ENCODE results near the gene RNF10. TPM values are rescaled to one million over a fixed set of nuclear protein-coding genes. Genes with fewer than 3 reads are reported as not detected.

Gene RNF10
- total RNA-seq, 2 experiments from 2014 or later: 441 to 446 TPM

DNA sequence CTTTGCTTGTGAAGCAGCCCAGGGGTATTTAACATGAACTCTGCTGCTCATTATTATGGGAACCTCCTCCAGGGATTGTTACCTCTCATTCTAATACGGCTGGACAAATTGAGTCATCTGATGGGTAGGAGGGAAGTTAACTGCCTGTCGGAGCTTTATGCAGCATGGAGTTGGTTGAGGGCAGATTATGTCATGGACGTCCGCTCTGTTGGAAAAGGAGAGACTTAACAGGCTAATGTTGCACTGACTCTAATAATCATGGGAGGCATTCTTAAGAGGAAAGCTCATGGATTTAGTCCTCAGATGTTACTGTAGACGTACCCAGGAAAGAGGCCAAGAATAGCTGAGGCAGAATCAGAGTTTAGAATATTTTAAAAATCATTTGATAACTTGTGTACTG lies 37.1 kb downstream of the RNF10 start:
- H3K36me3 Mint-ChIP-seq (ENCODE audit: low read depth): peaks cover 96% of the 10 kb centered on the region
- Histone ChIP-seq H3K27me3 (ENCODE audit: control insufficient read depth in 1 of 2, insufficient read depth in 2 of 2, low read length in 2 of 2) (no peaks in the 10 kb centered on the region), H3K4me3 (ENCODE audit: low read length) (no peak overlapping the region), H3K9me3 (ENCODE audit: control insufficient read depth in 1 of 2, insufficient read depth in 1 of 2, low read length in 2 of 2) (no peaks in the 10 kb centered on the region), H3K36me3 (ENCODE audit: insufficient read depth, low read length) (peaks cover 93% of the 10 kb centered on the region), H3K27ac (ENCODE audit: low read depth in 1 of 2, low read length in 2 of 2) (no peak overlapping the region), H3K4me1 (ENCODE audit: insufficient read depth, low read length) (no peaks in the 10 kb centered on the region)
- no peak for ATAC-seq (ENCODE audit: poor library complexity)
- H3K27ac Mint-ChIP-seq: peak overlapping the region; percentile 36
- H3K9me3 Mint-ChIP-seq: no peaks in the 10 kb centered on the region
- H3K27me3 Mint-ChIP-seq: no peaks in the 10 kb centered on the region
- intact Hi-C loops (cut with DNase I, micrococcal nuclease): no loop called here
- no peaks in the 10 kb centered on the region for H3K4me1 Mint-ChIP-seq (ENCODE audit: low read depth)
- no peak for DNase-seq
- POLR2A ChIA-PET: interaction anchor here (1.4 to 2.1 kb wide), 2 partner anchors 10 kb away, joined by 7 to 8 read pairs; partner anchors contain the start of gene POP5
- CTCF ChIA-PET: interaction anchor here (1.2 kb wide), 1 partner anchor 12 kb away, joined by 4 read pairs; no protein-coding TSS in a partner anchor
- no peak overlapping the region for H3K4me3 Mint-ChIP-seq
- TF ChIP-seq, protein P1, sequence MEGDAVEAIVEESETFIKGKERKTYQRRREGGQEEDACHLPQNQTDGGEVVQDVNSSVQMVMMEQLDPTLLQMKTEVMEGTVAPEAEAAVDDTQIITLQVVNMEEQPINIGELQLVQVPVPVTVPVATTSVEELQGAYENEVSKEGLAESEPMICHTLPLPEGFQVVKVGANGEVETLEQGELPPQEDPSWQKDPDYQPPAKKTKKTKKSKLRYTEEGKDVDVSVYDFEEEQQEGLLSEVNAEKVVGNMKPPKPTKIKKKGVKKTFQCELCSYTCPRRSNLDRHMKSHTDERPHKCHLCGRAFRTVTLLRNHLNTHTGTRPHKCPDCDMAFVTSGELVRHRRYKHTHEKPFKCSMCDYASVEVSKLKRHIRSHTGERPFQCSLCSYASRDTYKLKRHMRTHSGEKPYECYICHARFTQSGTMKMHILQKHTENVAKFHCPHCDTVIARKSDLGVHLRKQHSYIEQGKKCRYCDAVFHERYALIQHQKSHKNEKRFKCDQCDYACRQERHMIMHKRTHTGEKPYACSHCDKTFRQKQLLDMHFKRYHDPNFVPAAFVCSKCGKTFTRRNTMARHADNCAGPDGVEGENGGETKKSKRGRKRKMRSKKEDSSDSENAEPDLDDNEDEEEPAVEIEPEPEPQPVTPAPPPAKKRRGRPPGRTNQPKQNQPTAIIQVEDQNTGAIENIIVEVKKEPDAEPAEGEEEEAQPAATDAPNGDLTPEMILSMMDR (IDR thresholded peaks at IDR 0.05): no peak

DNA sequence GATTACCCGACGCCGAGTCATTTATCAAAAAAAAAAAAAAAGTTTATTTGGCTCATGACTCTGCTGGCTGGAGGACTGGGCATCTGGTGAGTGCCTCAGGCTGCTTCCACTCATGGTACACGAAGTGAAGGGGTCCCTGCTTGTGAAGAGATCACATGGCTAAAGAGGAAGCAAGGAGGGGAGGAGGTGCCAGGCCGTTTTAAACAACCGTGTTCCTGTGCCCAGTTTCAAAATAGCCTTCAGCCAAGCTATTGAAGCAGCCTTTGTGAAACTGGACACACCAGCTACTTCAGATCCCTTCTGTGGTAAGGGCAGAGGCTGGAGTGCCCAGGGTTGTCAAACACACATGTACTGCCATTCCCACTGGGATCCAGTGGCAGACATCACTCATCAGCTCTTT lies 39.4 kb downstream of the RNF10 start:
- no peak for ATAC-seq (ENCODE audit: poor library complexity)
- intact Hi-C loops (cut with DNase I, micrococcal nuclease): no loop called here
- TF ChIP-seq, protein P1 (IDR thresholded peaks at IDR 0.05): no peak
- H3K9me3 ChIP-seq (ENCODE audit: control insufficient read depth in 1 of 2, insufficient read depth in 1 of 2, low read length in 2 of 2): no peaks in the 10 kb centered on the region
- DNase-seq: no peak
- H3K27ac ChIP-seq (ENCODE audit: low read depth in 1 of 2, low read length in 2 of 2): no peak overlapping the region
- peaks cover 98% of the 10 kb centered on the region for H3K36me3 Mint-ChIP-seq (ENCODE audit: low read depth)
- no peak overlapping the region for H3K4me3 Mint-ChIP-seq
- no peaks in the 10 kb centered on the region for H3K4me1 Mint-ChIP-seq (ENCODE audit: low read depth)
- ChIA-PET POLR2A (no interaction called here), CTCF (no interaction called here)
- no peak overlapping the region for H3K27ac Mint-ChIP-seq
- no peaks in the 10 kb centered on the region for H3K4me1 ChIP-seq (ENCODE audit: insufficient read depth, low read length)
- H3K36me3 ChIP-seq (ENCODE audit: insufficient read depth, low read length): peaks cover 91% of the 10 kb centered on the region
- no peaks in the 10 kb centered on the region for H3K9me3 Mint-ChIP-seq
- H3K27me3 Mint-ChIP-seq: no peaks in the 10 kb centered on the region
- H3K4me3 ChIP-seq (ENCODE audit: low read length): no peak overlapping the region
- no peaks in the 10 kb centered on the region for H3K27me3 ChIP-seq (ENCODE audit: control insufficient read depth in 1 of 2, insufficient read depth in 2 of 2, low read length in 2 of 2)

DNA sequence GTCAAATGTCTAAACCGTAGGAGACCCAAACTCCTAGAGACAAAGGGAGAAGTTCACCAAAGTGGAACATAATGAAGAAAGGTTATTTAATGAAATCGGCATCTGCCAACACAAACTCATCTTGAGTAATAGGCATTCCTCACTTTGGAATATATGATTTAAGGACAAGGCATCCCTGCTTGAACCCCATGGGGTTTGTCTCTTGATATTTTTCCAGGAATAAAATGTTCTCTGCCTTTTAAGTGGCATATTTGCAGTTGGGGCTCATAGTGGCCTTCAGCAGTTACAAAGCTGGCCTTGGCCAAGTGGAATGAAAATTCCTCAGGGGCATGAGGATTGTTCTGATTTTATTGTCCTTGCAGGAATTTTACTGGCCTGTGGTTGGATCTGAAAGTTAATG lies 40.0 kb downstream of the RNF10 start:
- Histone ChIP-seq H3K27ac (ENCODE audit: low read depth in 1 of 2, low read length in 2 of 2) (no peak overlapping the region), H3K4me3 (ENCODE audit: low read length) (no peak overlapping the region), H3K4me1 (ENCODE audit: insufficient read depth, low read length) (no peaks in the 10 kb centered on the region), H3K36me3 (ENCODE audit: insufficient read depth, low read length) (peaks cover 91% of the 10 kb centered on the region), H3K9me3 (ENCODE audit: control insufficient read depth in 1 of 2, insufficient read depth in 1 of 2, low read length in 2 of 2) (no peaks in the 10 kb centered on the region), H3K27me3 (ENCODE audit: control insufficient read depth in 1 of 2, insufficient read depth in 2 of 2, low read length in 2 of 2) (no peaks in the 10 kb centered on the region)
- DNase-seq (no peak), ATAC-seq (ENCODE audit: poor library complexity) (no peak)
- peaks cover 1% of the 10 kb centered on the region for H3K4me1 Mint-ChIP-seq (ENCODE audit: low read depth)
- CTCF ChIA-PET: no interaction called here
- no peak overlapping the region for H3K4me3 Mint-ChIP-seq
- H3K27ac Mint-ChIP-seq: no peak overlapping the region
- TF ChIP-seq, protein P1 (IDR thresholded peaks at IDR 0.05): no peak
- no peaks in the 10 kb centered on the region for H3K27me3 Mint-ChIP-seq
- POLR2A ChIA-PET: no interaction called here
- no peaks in the 10 kb centered on the region for H3K9me3 Mint-ChIP-seq
- peaks cover 98% of the 10 kb centered on the region for H3K36me3 Mint-ChIP-seq (ENCODE audit: low read depth)
- intact Hi-C loops (cut with DNase I, micrococcal nuclease): no loop called here

Measured in CD4-positive, alpha-beta T cell (primary cell).